ENCODE data around the gene ETV3. TPM values are rescaled to one million over a fixed set of nuclear protein-coding genes. Genes with fewer than 3 reads are reported as not detected.
"Not testable (repeated sequence)": the region's sequence is repeated elsewhere in the genome, so short reads cannot be mapped to it uniquely, and the experiment has no call there.

Gene ETV3
- total RNA-seq, 1 donor: 15.9 TPM

- no peak for DNase-seq (ENCODE audit: low read depth in 2 of 3, low spot score in 2 of 3)
Observed at GRCh38 chr1:157114183-157115121, 23.7 kb downstream of the ETV3 start.

- no peak for DNase-seq (ENCODE audit: low read depth in 2 of 3, low spot score in 2 of 3)
Observed at GRCh38 chr1:157113631-157114030, 24.6 kb downstream of the ETV3 start.

GRCh38 chr1:157113106-157113505, 25.1 kb downstream of the ETV3 start:
- no peak for DNase-seq (ENCODE audit: low read depth in 2 of 3, low spot score in 2 of 3)

GRCh38 chr1:157112186-157112867, 25.9 kb downstream of the ETV3 start:
- DNase-seq (ENCODE audit: low read depth in 2 of 3, low spot score in 2 of 3): no peak

- DNase-seq (ENCODE audit: low read depth in 2 of 3, low spot score in 2 of 3): no peak
Observed at GRCh38 chr1:157111396-157112165, 26.6 kb downstream of the ETV3 start.

GRCh38 chr1:157110686-157111085, 27.5 kb downstream of the ETV3 start:
- DNase-seq (ENCODE audit: low read depth in 2 of 3, low spot score in 2 of 3): no peak

GRCh38 chr1:157110003-157110402, 28.2 kb downstream of the ETV3 start:
- DNase-seq (ENCODE audit: low read depth in 2 of 3, low spot score in 2 of 3): no peak

GRCh38 chr1:157108448-157108847, 29.7 kb downstream of the ETV3 start:
- no peak for DNase-seq (ENCODE audit: low read depth in 2 of 3, low spot score in 2 of 3)

GRCh38 chr1:157107702-157108101, 30.5 kb downstream of the ETV3 start:
- no peak for DNase-seq (ENCODE audit: low read depth in 2 of 3, low spot score in 2 of 3)

- DNase-seq (ENCODE audit: low read depth in 2 of 3, low spot score in 2 of 3): no peak
Observed at GRCh38 chr1:157106813-157107189, 31.4 kb downstream of the ETV3 start.

- peak in 2 of 3 donors; percentile 38 to 43 for DNase-seq (ENCODE audit: low read depth in 2 of 3, low spot score in 2 of 3)
Observed at GRCh38 chr1:157105988-157106812, 32.0 kb downstream of the ETV3 start.

GRCh38 chr1:157105298-157105987, 32.8 kb downstream of the ETV3 start:
- no peak for DNase-seq (ENCODE audit: low read depth in 2 of 3, low spot score in 2 of 3)

- DNase-seq (ENCODE audit: low read depth in 2 of 3, low spot score in 2 of 3): no peak
Observed at GRCh38 chr1:157104598-157105293, 33.4 kb downstream of the ETV3 start.

GRCh38 chr1:157103268-157103667, 34.9 kb downstream of the ETV3 start:
- DNase-seq (ENCODE audit: low read depth in 2 of 3, low spot score in 2 of 3): no peak

- no peak for DNase-seq (ENCODE audit: low read depth in 2 of 3, low spot score in 2 of 3)
Observed at GRCh38 chr1:157101149-157101548, 37.0 kb downstream of the ETV3 start.

GRCh38 chr1:157099633-157100009, 38.6 kb downstream of the ETV3 start, which contains the start of gene ETV3L:
Gene ETV3L, minus strand, starts transcription at chr1:157099808. Its CDS starts 285 bp downstream, at chr1:157099523.
- DNase-seq (ENCODE audit: low read depth in 2 of 3, low spot score in 2 of 3): no peak

GRCh38 chr1:157098987-157099632, 39.1 kb downstream of the ETV3 start:
- not testable (repeated sequence) for DNase-seq (ENCODE audit: low read depth in 2 of 3, low spot score in 2 of 3)

GRCh38 chr1:157098519-157098918, 39.7 kb downstream of the ETV3 start:
- no peak for DNase-seq (ENCODE audit: low read depth in 2 of 3, low spot score in 2 of 3)
